Naive thymus-derived CD4-positive, alpha-beta T cell (primary cell): ENCODE measurements around the gene FBXO36. TPM values are rescaled to one million over a fixed set of nuclear protein-coding genes. Genes with fewer than 3 reads are reported as not detected.

ENCODE experiments used
- ATAC-seq: fragments of 150-1000 bp; cut with Tn5 transposase; 2 replicates; pipeline ENCODE4 v1.10.0; 2021; ENCODE audit warnings: mild to moderate bottlenecking, moderate library complexity
- CTCF ChIA-PET: fragments of 350-600 bp; sonication (Branson Sonifier 250); formaldehyde crosslinking; loops from one replicate; lab custom pipeline; 2021; ENCODE audit warnings: antibody characterized with exemption; lab: Charles Lee
- POLR2A ChIA-PET: fragments of 350-600 bp; sonication (Branson Sonifier 250); formaldehyde crosslinking; loops from one replicate; lab custom pipeline; 2021; ENCODE audit warnings: antibody characterized with exemption, inconsistent platforms; lab: Charles Lee
- DNase-seq, 9 donors: peaks; one replicate each; pipeline versions ENCODE4 v3.0.0 to v3.0.0-alpha.2; 2020 to 2022; ENCODE audit warnings: mixed read lengths in 1 of 9
- H3K27ac ChIP-seq: one replicate; pipeline ENCODE4 v1.7.0; 2013; ENCODE audit warnings: mild to moderate bottlenecking, low read depth, low read length, moderate library complexity
- H3K27me3 ChIP-seq, 2 donors: one replicate each; pipeline ENCODE4 v1.7.0; 2013; ENCODE audit warnings: low read length in 2 of 2, mild to moderate bottlenecking in 2 of 2, moderate library complexity in 2 of 2; ENCODE audit not compliant: control insufficient read depth in 2 of 2, insufficient read depth in 2 of 2
- H3K36me3 ChIP-seq, 3 experiments: 1 replicate in 2 of 3; 2 replicates in 1 of 3; pipeline ENCODE4 v1.7.0; 2013; ENCODE audit warnings: low read length in 3 of 3, mild to moderate bottlenecking in 3 of 3, moderate library complexity in 1 of 3; ENCODE audit not compliant: insufficient read depth in 3 of 3, control insufficient read depth in 2 of 3
- H3K4me1 ChIP-seq, 2 donors: one replicate each; pipeline ENCODE4 v1.7.0; 2013; ENCODE audit warnings: low read length in 2 of 2, mild to moderate bottlenecking in 2 of 2, moderate library complexity in 1 of 2; ENCODE audit not compliant: control insufficient read depth in 2 of 2, insufficient read depth in 2 of 2
- H3K4me3 ChIP-seq: 2 replicates; pipeline ENCODE4 v1.7.0; 2013; ENCODE audit warnings: mild to moderate bottlenecking, low read length
- H3K9me3 ChIP-seq, 3 experiments: 1 replicate in 2 of 3; 2 replicates in 1 of 3; pipeline ENCODE4 v1.7.0; 2013; ENCODE audit warnings: low read length in 3 of 3; ENCODE audit not compliant: control insufficient read depth in 2 of 3
- H3K27ac Mint-ChIP-seq, 9 donors: one replicate each; pipeline ENCODE4 v1.8.0; 2020 to 2022; ENCODE audit warnings: mixed read lengths in 9 of 9, mild to moderate bottlenecking in 8 of 9, moderate library complexity in 5 of 9, inconsistent platforms in 2 of 9
- H3K27me3 Mint-ChIP-seq, 5 donors: one replicate each; pipeline ENCODE4 v1.8.0; 2021 to 2022; ENCODE audit warnings: mixed read lengths in 5 of 5, mild to moderate bottlenecking in 1 of 5
- H3K36me3 Mint-ChIP-seq, 5 donors: one replicate each; pipeline ENCODE4 v1.8.0; 2020 to 2022; ENCODE audit warnings: mixed read lengths in 5 of 5, mild to moderate bottlenecking in 3 of 5, inconsistent platforms in 1 of 5
- H3K4me1 Mint-ChIP-seq, 7 donors: one replicate each; pipeline ENCODE4 v1.8.0; 2020 to 2022; ENCODE audit warnings: mixed read lengths in 7 of 7, mild to moderate bottlenecking in 3 of 7, inconsistent platforms in 1 of 7
- H3K4me3 Mint-ChIP-seq, 10 donors: one replicate each; pipeline ENCODE4 v1.8.0; 2020 to 2022; ENCODE audit warnings: mild to moderate bottlenecking in 10 of 10, mixed read lengths in 10 of 10, moderate library complexity in 6 of 10, inconsistent platforms in 2 of 10
- H3K9me3 Mint-ChIP-seq, 11 donors: one replicate each; pipeline ENCODE4 v1.8.0; 2020 to 2022; ENCODE audit warnings: mixed read lengths in 11 of 11, mild to moderate bottlenecking in 4 of 11, inconsistent platforms in 1 of 11, moderate library complexity in 1 of 11
- intact Hi-C, 2 donors: fragments of 100-400 bp; cut with micrococcal nuclease; formaldehyde crosslinking; loops; one replicate each; pipeline ENCODE4 v1.15.1; 2023
- polyA plus RNA-seq, 2 donors: library from polyadenylated mRNA; unstranded; fragments of 300-500 nt; fragmentation: Illumina TruSeq; gene quantifications; one replicate each; pipeline ENCODE4 v1.2.3, GENCODE V29; 2021
- total RNA-seq, 6 experiments: library from RNA in 5 of 6; stranded (reverse) in 5 of 6; gene quantifications; 1 replicate in 5 of 6; 2 replicates in 1 of 6; pipeline ENCODE4 v1.2.3 and lab custom pipeline; 2021 to 2026

The FBXO36 gene
- total and polyA plus RNA-seq, 7 experiments from 2014 or later, result 0.51 to 1.8 (median 1.2) TPM

DNA sequence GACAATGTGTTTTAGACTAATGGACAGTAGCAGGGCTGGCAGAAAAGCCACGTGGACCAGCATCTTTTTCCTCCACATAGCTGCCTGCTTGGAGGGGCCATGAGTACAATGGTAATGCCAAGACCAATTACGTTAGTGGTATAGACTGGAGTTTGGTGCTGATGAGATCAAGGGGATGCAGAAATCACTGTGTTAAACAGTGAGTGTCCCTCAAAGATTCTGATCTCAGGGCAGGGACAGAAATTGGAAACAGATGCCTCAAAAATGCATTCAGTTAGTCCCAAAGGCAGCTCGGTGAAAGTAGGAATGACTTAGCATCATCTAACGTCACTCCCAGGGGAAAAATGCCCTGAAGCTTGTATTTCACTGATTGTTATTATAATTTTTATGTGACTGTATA is 74.0 kb downstream of the FBXO36 start:
- intact Hi-C loops, result no loop called here
- POLR2A ChIA-PET, result no interaction called here
- Histone ChIP-seq H3K4me3 (no peak overlapping the region), H3K9me3 (no peaks in the 10 kb centered on the region), H3K27me3 (no peaks in the 10 kb centered on the region), H3K36me3 (no peaks in the 10 kb centered on the region), H3K4me1 (no peaks in the 10 kb centered on the region), H3K27ac (no peak overlapping the region)
- Mint-ChIP-seq H3K36me3 (peaks cover 0 to 21% (median 3%) of the 10 kb centered on the region in 5 donors), H3K4me1 (peaks cover 0 to 7% (median 0%) of the 10 kb centered on the region in 7 donors), H3K27ac (no peak overlapping the region), H3K9me3 (peaks cover 0 to 4% (median 0%) of the 10 kb centered on the region in 11 donors), H3K27me3 (peaks cover 0 to 6% (median 0%) of the 10 kb centered on the region in 5 donors), H3K4me3 (no peak overlapping the region)
- CTCF ChIA-PET, result interaction anchor here (0.7 kb wide), 1 partner anchor 128 kb away, joined by 3 read pairs; no protein-coding TSS in a partner anchor
- no peak for ATAC-seq
- DNase-seq, result no peak

DNA sequence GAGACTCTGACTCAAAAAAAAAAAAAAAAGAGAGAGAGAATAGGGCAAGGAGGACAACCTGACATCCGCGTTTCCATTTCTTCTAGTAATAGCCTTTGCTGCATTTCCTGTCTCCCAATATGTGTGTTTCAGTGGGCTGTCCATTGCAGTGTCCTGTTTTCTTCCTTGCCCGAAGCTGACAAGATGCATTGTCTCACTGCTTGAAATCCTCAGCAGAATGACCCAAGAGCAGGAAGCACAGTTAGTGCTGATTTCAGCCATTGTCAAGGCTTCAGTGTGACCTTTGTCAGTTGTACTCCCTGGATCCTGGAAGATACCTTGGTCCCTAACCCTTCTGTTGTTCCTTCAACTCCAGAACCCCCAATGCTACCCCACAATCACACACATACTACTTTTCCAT is 75.3 kb downstream of the FBXO36 start:
- ChIA-PET CTCF (interaction anchor here (1.2 kb wide), 1 partner anchor 60 kb away, joined by 3 read pairs; no protein-coding TSS in a partner anchor), POLR2A (no interaction called here)
- Mint-ChIP-seq H3K9me3 (no peaks in the 10 kb centered on the region), H3K4me1 (peaks cover 0 to 7% (median 0%) of the 10 kb centered on the region in 7 donors), H3K4me3 (no peak overlapping the region), H3K27ac (no peak overlapping the region), H3K36me3 (peaks cover 0 to 21% (median 0%) of the 10 kb centered on the region in 5 donors), H3K27me3 (peaks cover 0 to 6% (median 0%) of the 10 kb centered on the region in 5 donors)
- H3K4me1 ChIP-seq, result no peaks in the 10 kb centered on the region
- no peaks in the 10 kb centered on the region for H3K36me3 ChIP-seq
- ATAC-seq, result no peak
- intact Hi-C loops, result no loop called here
- H3K27ac ChIP-seq, result no peak overlapping the region
- no peak for DNase-seq
- no peaks in the 10 kb centered on the region for H3K27me3 ChIP-seq
- H3K9me3 ChIP-seq, result no peaks in the 10 kb centered on the region
- no peak overlapping the region for H3K4me3 ChIP-seq

GRCh38 chr2:230000118-230000841 is 78.0 kb downstream of the FBXO36 start:
- CTCF ChIA-PET, result no interaction called here
- H3K9me3 Mint-ChIP-seq, result no peaks in the 10 kb centered on the region

DNA sequence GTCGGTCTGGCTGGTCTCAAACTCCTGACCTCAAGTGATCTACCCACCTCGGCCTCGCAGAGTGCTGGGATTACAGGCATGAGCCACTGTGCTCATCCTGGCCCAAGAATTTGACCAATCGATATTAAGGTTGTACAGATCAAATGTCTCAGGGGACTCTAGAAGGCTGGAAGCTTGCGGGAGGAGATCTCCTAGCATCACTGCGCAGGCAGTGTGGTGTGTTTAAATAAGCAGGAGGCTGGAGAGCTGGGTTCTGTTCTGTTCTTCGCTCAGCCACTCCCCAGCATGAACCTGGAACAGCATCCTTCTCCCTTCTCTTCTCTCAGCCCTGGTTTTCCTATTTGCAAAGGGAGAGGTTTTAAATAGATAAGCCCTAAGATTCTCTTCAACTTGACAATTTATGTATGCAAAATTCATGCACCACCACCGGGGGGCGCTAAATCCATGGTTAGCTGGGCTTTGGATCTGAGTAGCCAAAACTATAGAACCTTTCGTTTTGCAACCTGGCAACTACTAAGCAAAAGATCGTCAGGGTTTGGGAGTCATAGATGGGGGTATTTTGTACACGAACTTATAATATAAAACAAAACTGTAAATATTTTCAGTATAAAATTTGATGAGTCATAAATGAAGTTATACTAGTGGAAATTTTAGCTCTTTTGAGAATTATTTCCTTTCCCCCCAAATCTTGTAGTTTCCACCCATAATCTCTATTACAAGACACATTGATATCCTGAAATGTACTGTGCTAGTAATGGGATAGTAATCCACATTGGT is 85.8 kb downstream of the FBXO36 start:
- Mint-ChIP-seq H3K27ac (peak overlapping the region in 1 of 9 donors; percentile 0), H3K9me3 (no peaks in the 10 kb centered on the region), H3K36me3 (peaks cover 0 to 13% (median 7%) of the 10 kb centered on the region in 5 donors), H3K4me3 (peak overlapping the region in 9 of 10 donors; percentile 25 to 71 (median 62)), H3K4me1 (peaks cover 5 to 11% (median 7%) of the 10 kb centered on the region in 7 donors), H3K27me3 (no peaks in the 10 kb centered on the region)
- H3K36me3 ChIP-seq, result no peaks in the 10 kb centered on the region
- ChIA-PET POLR2A (interaction anchor here (0.6 kb wide), 2 partner anchors 34 to 526 kb away, joined by 3 read pairs; no protein-coding TSS in a partner anchor), CTCF (interaction anchor here (0.5 to 2.9 kb wide), 6 partner anchors 12 to 1746 kb away, joined by 3 to 16 read pairs (median 4); no protein-coding TSS in a partner anchor)
- ATAC-seq (peak; percentile 80), DNase-seq (peak; percentile 53 to 83 (median 72))
- no peaks in the 10 kb centered on the region for H3K27me3 ChIP-seq
- intact Hi-C loops, result loop anchor here (1.0 to 2.0 kb wide), 7 partner anchors 59 to 806 kb away; partner anchors contain the start of gene SLC16A14 (in 1 of the 2)
- no peak overlapping the region for H3K27ac ChIP-seq
- no peak overlapping the region for H3K4me3 ChIP-seq
- no peaks in the 10 kb centered on the region for H3K9me3 ChIP-seq
- H3K4me1 ChIP-seq, result no peaks in the 10 kb centered on the region

More at GRCh38 chr2:230000118-230000841, 78.0 kb downstream of the FBXO36 start:
- Histone ChIP-seq H3K9me3 (no peaks in the 10 kb centered on the region), H3K27me3 (no peaks in the 10 kb centered on the region), H3K36me3 (no peaks in the 10 kb centered on the region), H3K27ac (no peak overlapping the region), H3K4me1 (no peaks in the 10 kb centered on the region), H3K4me3 (no peak overlapping the region)
- no peak for ATAC-seq
- Mint-ChIP-seq H3K27me3 (no peaks in the 10 kb centered on the region), H3K27ac (no peak overlapping the region), H3K4me1 (peaks cover 0 to 7% (median 0%) of the 10 kb centered on the region in 7 donors), H3K36me3 (peaks cover 0 to 20% (median 7%) of the 10 kb centered on the region in 5 donors), H3K4me3 (no peak overlapping the region)
- no peak for DNase-seq
- intact Hi-C loops, result no loop called here
- POLR2A ChIA-PET, result no interaction called here

DNA sequence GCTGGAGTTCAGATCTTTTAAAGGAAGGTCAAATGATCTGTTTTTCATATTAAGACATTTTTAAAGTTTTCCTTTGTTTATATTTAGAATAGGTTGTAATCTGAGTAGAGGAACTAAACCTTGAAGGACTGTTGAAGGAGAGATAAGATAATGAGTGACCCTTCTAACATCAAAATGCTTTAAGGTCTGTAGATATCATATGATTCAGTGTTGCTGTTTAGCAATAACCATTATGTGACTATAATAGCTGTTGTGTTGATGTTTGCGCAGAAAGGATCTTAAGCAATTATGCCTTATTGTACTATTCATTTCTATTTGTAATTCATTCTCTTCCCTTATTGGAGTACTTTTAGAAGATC is 86.4 kb downstream of the FBXO36 start:
- Histone ChIP-seq H3K27ac (no peak overlapping the region), H3K4me3 (no peak overlapping the region), H3K4me1 (no peaks in the 10 kb centered on the region), H3K9me3 (no peaks in the 10 kb centered on the region), H3K36me3 (no peaks in the 10 kb centered on the region), H3K27me3 (no peaks in the 10 kb centered on the region)
- Mint-ChIP-seq H3K36me3 (peaks cover 0 to 13% (median 7%) of the 10 kb centered on the region in 5 donors), H3K4me3 (peak overlapping the region in 2 of 10 donors; percentile 8 to 62), H3K9me3 (no peaks in the 10 kb centered on the region), H3K27me3 (no peaks in the 10 kb centered on the region), H3K4me1 (peaks cover 5 to 11% (median 7%) of the 10 kb centered on the region in 7 donors), H3K27ac (no peak overlapping the region)
- DNase-seq (no peak), ATAC-seq (no peak)
- ChIA-PET POLR2A (no interaction called here), CTCF (interaction anchor here (0.7 to 2.9 kb wide), 4 partner anchors 12 to 789 kb away, joined by 3 to 16 read pairs (median 4); no protein-coding TSS in a partner anchor)
- intact Hi-C loops, result loop anchor here (1.0 to 2.0 kb wide), 7 partner anchors 59 to 806 kb away; partner anchors contain the start of gene SLC16A14 (in 1 of the 2)

DNA sequence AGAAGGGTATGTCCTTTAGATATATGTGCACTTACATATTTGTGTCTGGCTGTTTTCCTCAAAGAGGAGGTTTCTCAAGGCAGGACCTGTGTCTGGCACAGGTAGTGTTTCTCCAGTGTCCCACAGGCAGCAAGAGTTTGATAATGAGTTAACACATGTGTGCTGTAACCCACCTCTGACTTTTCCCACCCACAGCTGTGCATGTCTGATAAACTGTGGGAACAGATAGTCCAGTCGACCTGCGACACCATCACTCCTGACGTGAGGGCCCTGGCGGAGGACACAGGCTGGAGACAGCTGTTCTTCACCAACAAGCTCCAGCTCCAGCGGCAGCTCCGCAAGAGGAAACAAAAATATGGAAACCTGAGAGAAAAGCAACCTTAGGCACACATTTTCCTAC is 88.2 kb downstream of the FBXO36 start:
- peaks cover 0 to 6% (median 0%) of the 10 kb centered on the region in 5 donors for H3K27me3 Mint-ChIP-seq

More for the DNA sequence above, 88.2 kb downstream of the FBXO36 start:
- ChIA-PET POLR2A (no interaction called here), CTCF (no interaction called here)
- DNase-seq (no peak), ATAC-seq (no peak)
- Mint-ChIP-seq H3K9me3 (no peaks in the 10 kb centered on the region), H3K4me3 (no peak overlapping the region), H3K4me1 (peaks cover 5 to 11% (median 7%) of the 10 kb centered on the region in 7 donors), H3K36me3 (peaks cover 0 to 9% (median 0%) of the 10 kb centered on the region in 5 donors), H3K27ac (no peak overlapping the region)
- intact Hi-C loops, result no loop called here
- H3K27ac ChIP-seq, result no peak overlapping the region
- no peaks in the 10 kb centered on the region for H3K36me3 ChIP-seq
- H3K4me1 ChIP-seq, result no peaks in the 10 kb centered on the region
- H3K9me3 ChIP-seq, result no peaks in the 10 kb centered on the region
- H3K4me3 ChIP-seq, result no peak overlapping the region
- H3K27me3 ChIP-seq, result no peaks in the 10 kb centered on the region
